Measurements from ENCODE around the gene OGFOD2.

GRCh38 chr12:122999196-122999946 is 24.3 kb downstream of the OGFOD2 start:
- TF ChIP-seq CTCF (conservative IDR thresholded peaks at IDR 0.05; ENCODE audit: low read depth, low read length) (no peak), EZH2 (IDR thresholded peaks at IDR 0.05; ENCODE audit: low read length, unreplicated experiment) (no peak)
